RWPE1 (cell line): ENCODE measurements around the gene FAM174C.

ENCODE experiments used
- CTCF ChIA-PET: fragments of 350-600 bp; sonication (Branson Sonifier 250); formaldehyde crosslinking; extraction: SDS; loops from one replicate; lab custom pipeline; 2021; lab: Yijun Ruan, JAX
- POLR2A ChIA-PET: fragments of 400-600 bp; formaldehyde crosslinking; extraction: SDS; loops from one replicate; lab custom pipeline; 2020; ENCODE audit warnings: antibody characterized with exemption; ENCODE audit not compliant: low non-redundant PET; lab: Yijun Ruan, JAX
- DNase-seq: peaks from one replicate; pipeline ENCODE4 v3.0.0; 2012; ENCODE audit warnings: low spot score
- H3K27ac ChIP-seq: fragments of 450-650 bp; 2 replicates; pipeline ENCODE4 v1.5.1; 2017
- TF ChIP-seq, protein P1 (sequence below): fragments of 450-650 bp; conservative IDR thresholded peaks from 2 replicates; pipeline ENCODE4 v1.5.1; 2017; ENCODE audit warnings: low read depth, mild to moderate bottlenecking

The FAM174C gene

DNA sequence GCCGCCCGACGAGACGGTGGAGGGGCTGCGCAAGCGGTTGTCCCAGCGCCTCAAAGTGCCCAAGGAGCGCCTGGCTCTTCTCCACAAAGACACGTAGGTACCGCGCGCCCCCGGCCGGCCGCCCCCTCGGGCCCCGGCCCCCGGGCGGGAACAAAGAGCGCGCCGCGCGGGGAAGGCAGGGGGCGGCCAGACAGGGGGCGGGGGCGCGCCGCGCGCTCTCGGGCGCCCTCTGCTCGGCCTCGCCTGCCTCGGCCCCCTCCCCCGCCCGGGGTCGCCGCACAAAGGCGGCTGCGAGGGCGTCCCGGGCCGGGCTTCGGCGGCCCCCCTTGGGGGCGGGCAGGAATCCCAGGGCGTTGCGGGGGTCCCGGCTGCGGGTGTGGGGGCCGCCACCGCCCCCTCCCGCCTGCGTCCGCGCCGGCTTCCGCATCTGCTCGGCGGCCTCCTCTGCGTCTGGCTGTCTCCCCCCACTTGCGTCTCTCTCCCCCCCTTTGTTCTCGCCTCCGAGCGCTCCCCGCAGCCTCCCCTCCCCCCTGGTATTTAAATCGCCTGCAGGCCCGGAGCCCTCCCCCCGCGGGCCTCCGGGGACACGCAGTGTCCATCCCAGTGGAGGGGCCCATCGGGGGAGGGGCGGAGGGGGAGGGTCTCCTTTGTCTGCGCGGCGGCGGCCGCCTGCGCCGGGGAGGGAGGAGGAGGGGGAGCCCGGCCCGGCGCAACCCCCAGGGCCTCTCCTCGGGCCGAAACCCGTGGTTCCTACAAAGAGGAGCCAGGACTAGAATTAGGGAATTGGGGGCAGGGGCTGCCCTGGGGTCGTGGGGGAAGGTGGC lies 24.7 kb upstream of the FAM174C start:
- POLR2A ChIA-PET: interaction anchor here (0.6 to 1.2 kb wide), 2 partner anchors 18 kb away, joined by 3 to 4 read pairs; partner anchors contain the start of gene CIRBP
- CTCF ChIA-PET: no interaction called here

GRCh38 chr19:1251330-1252220 lies 23.8 kb upstream of the FAM174C start:
- TF ChIP-seq, protein P1, sequence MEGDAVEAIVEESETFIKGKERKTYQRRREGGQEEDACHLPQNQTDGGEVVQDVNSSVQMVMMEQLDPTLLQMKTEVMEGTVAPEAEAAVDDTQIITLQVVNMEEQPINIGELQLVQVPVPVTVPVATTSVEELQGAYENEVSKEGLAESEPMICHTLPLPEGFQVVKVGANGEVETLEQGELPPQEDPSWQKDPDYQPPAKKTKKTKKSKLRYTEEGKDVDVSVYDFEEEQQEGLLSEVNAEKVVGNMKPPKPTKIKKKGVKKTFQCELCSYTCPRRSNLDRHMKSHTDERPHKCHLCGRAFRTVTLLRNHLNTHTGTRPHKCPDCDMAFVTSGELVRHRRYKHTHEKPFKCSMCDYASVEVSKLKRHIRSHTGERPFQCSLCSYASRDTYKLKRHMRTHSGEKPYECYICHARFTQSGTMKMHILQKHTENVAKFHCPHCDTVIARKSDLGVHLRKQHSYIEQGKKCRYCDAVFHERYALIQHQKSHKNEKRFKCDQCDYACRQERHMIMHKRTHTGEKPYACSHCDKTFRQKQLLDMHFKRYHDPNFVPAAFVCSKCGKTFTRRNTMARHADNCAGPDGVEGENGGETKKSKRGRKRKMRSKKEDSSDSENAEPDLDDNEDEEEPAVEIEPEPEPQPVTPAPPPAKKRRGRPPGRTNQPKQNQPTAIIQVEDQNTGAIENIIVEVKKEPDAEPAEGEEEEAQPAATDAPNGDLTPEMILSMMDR: no peak
- ChIA-PET POLR2A (interaction anchor here (1.2 kb wide), 1 partner anchor 18 kb away, joined by 4 read pairs; the partner anchor contains the start of gene CIRBP), CTCF (no interaction called here)
- peak overlapping the region; percentile 100 for H3K27ac ChIP-seq
- no peak for DNase-seq

More for the DNA sequence above, 24.7 kb upstream of the FAM174C start:
- DNase-seq: no peak
- H3K27ac ChIP-seq: peak overlapping the region; percentile 100
- TF ChIP-seq, protein P1: no peak

DNA sequence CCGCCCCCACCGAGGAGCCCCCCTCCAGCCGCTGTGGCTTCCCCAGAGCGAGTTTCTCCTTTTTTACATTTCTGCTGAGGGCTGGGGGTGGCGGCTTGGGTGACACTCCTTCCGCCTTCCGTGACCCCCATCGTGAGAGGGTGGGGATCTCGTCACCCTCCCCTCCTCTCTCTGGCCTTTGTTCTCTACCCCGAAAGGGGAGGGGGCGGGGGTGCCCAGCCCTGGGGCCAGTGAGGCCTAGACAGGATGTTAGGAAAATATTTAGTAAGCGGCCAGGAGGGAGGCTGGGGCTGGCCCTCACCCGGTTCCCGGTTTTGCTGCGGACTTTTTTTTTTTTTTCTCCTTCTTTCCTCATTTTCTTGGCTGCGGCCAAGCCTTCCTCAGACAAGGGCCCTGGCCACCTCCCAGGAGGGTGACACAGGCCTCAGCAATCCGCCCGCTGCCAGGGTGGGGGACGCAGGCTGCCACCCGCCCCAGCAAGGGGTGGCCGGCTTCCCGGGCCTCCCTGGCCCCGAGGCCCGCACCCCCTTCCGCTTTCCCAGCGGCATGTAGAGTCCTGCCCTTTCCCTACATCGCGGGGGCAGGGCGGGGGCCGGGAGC lies 23.0 kb upstream of the FAM174C start:
- POLR2A ChIA-PET: interaction anchor here (0.6 to 1.4 kb wide), 6 partner anchors 10 to 497 kb away, joined by 3 to 14 read pairs (median 8); partner anchors contain the start of gene CIRBP
- CTCF ChIA-PET: interaction anchor here (0.8 to 1.9 kb wide), 2 partner anchors 8 to 15 kb away, joined by 6 to 9 read pairs; no protein-coding TSS in a partner anchor
- peak overlapping the region; percentile 100 for H3K27ac ChIP-seq
- TF ChIP-seq, protein P1: no peak
- DNase-seq: peak; percentile 54

DNA sequence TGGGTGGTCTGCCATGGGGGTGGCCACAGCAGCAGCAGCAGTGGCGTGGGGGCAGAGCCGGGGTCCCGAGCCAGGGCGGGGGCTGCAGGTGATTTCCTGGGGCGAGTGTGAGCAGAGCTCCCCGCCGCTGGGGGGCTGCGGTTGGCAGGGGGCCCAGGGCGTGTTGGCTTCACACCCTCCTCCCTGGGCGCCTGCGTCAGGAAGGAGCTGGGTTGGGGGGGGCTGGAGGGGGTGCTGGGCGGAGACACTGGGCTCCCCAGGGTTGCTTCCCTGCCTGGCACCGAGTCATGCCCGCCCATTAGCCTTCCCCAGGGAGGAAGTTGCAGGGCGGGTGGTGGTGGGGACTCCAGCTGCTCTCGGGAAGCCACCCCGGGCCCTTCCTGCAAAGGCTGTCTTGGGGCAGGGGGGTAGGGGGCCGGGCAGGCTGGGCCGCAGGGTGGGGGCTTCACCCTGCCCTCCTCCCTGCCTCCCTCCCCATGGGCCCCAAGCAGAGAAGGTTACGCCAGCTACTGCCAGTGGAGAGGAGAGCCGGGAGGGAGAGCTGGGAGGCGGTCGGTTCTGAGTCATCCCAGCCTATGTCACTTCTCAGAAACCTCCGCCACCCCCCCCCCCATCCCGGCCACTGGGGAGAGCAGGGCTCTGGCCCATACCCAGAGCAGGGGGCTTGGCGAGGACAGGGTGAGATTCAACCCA lies 22.4 kb upstream of the FAM174C start:
- peak; percentile 85 for DNase-seq
- POLR2A ChIA-PET: interaction anchor here (0.5 to 1.4 kb wide), 7 partner anchors 9 to 497 kb away, joined by 3 to 14 read pairs (median 7); partner anchors contain the start of gene CIRBP
- CTCF ChIA-PET: interaction anchor here (0.8 to 1.9 kb wide), 2 partner anchors 9 to 14 kb away, joined by 6 to 9 read pairs; no protein-coding TSS in a partner anchor
- peak overlapping the region; percentile 100 for H3K27ac ChIP-seq
- TF ChIP-seq, protein P1: no peak

- CTCF ChIA-PET: interaction anchor here (0.8 to 2.6 kb wide), 3 partner anchors 9 to 13 kb away, joined by 6 to 9 read pairs (median 9); no protein-coding TSS in a partner anchor
- POLR2A ChIA-PET: interaction anchor here (0.5 to 1.4 kb wide), 7 partner anchors 8 to 20 kb away, joined by 3 to 14 read pairs (median 7); partner anchors contain the start of gene CIRBP
- TF ChIP-seq, protein P1: no peak
- no peak for DNase-seq
- peak overlapping the region; percentile 100 for H3K27ac ChIP-seq
Measured at GRCh38 chr19:1253514-1254080, 21.7 kb upstream of the FAM174C start.
